A549 treated with Hydrocortisone at 1 μM for 4 hours (cell line): ENCODE data around the gene MMP19. TPM values are rescaled to one million over a fixed set of nuclear protein-coding genes. Genes with fewer than 3 reads are reported as not detected.

ENCODE experiments used
- total RNA-seq: library from RNA; stranded (reverse); fragments of 200-300 nt; extraction: Qiagen RNA extraction; gene quantifications from 5 replicates; pipeline ENCODE4 v1.2.3, GENCODE V29; 2022

The MMP19 gene
- 0.35 to 0.68 TPM (median 0.60 TPM) in 5 replicates for total RNA-seq

GRCh38 chr12:55842681-55843429, at the start of gene MMP19:
Gene MMP19, minus strand, starts transcription at chr12:55842936. Its CDS starts 106 bp downstream, at chr12:55842830.

GRCh38 chr12:55817345-55818139, 25.2 kb downstream of the MMP19 start, which contains the start of the genes ORMDL2 and SARNP:
Gene ORMDL2, plus strand, starts transcription at chr12:55818041. Its CDS starts 959 bp downstream, at chr12:55819000.
Gene SARNP, minus strand, starts transcription at chr12:55817724. Its CDS starts 23 bp downstream, at chr12:55817701.

Other genes starting within 250 kb of the MMP19 start
- not detected in 5 replicates for gene OR10P1, start 206.0 kb downstream of the MMP19 start, total RNA-seq
- 1.3 to 2.2 TPM (median 1.7 TPM) in 5 replicates for gene ITGA7, start 135.0 kb downstream of the MMP19 start, total RNA-seq
- 101 to 160 TPM (median 145 TPM) in 5 replicates for gene BLOC1S1, start 126.9 kb downstream of the MMP19 start, total RNA-seq
- 1.6 to 2.7 TPM (median 2.1 TPM) in 5 replicates for gene RDH5, start 122.5 kb downstream of the MMP19 start, total RNA-seq
- gene CD63, start 113.9 kb downstream of the MMP19 start, total RNA-seq, result 657 to 725 TPM (median 676 TPM) in 5 replicates
- gene GDF11, start 99.8 kb downstream of the MMP19 start, total RNA-seq, result 3.2 to 4.7 TPM (median 3.8 TPM) in 5 replicates
- 94.8 to 121 TPM (median 98.4 TPM) in 5 replicates for gene SARNP, start 25.2 kb downstream of the MMP19 start, total RNA-seq
- 54.8 to 108 TPM (median 99.4 TPM) in 5 replicates for gene ORMDL2, start 24.9 kb downstream of the MMP19 start, total RNA-seq
- 17.9 to 30.5 TPM (median 22.2 TPM) in 5 replicates for gene DNAJC14, start 13.3 kb downstream of the MMP19 start, total RNA-seq
- gene PYM1, start 85.0 kb upstream of the MMP19 start, total RNA-seq, result 39.8 to 42.5 TPM (median 41.0 TPM) in 5 replicates
- gene DGKA, start 88.2 kb upstream of the MMP19 start, total RNA-seq, result 19.0 to 23.5 TPM (median 21.9 TPM) in 5 replicates
- 0.47 to 1.4 TPM (median 1.0 TPM) in 5 replicates for gene PMEL, start 123.1 kb upstream of the MMP19 start, total RNA-seq
- gene CDK2, start 123.9 kb upstream of the MMP19 start, total RNA-seq, result 47.5 to 58.7 TPM (median 52.8 TPM) in 5 replicates
- gene RAB5B, start 131.1 kb upstream of the MMP19 start, total RNA-seq, result 26.1 to 35.8 TPM (median 33.9 TPM) in 5 replicates
- gene SUOX, start 154.3 kb upstream of the MMP19 start, total RNA-seq, result 7.2 to 10.2 TPM (median 9.5 TPM) in 5 replicates
- gene IKZF4, start 178.1 kb upstream of the MMP19 start, total RNA-seq, result 2.2 to 2.8 TPM (median 2.6 TPM) in 5 replicates
- gene RPS26, start 199.0 kb upstream of the MMP19 start, total RNA-seq, result 493 to 887 TPM (median 760 TPM) in 5 replicates
- gene ERBB3, start 237.2 kb upstream of the MMP19 start, total RNA-seq, result 0.78 to 1.5 TPM (median 1.1 TPM) in 5 replicates